HepG2 (cell line): ENCODE measurements around the gene AKNA. TPM values are rescaled to one million over a fixed set of nuclear protein-coding genes. Genes with fewer than 3 reads are reported as not detected.

ENCODE experiments used
- ATAC-seq: fragments of 200-7000 bp; cut with Tn5 transposase; 3 replicates; pipeline ENCODE4 v1.9.1; 2020; ENCODE audit warnings: mild to moderate bottlenecking, moderate library complexity
- BruUV-seq: library from RNA; stranded (reverse); fragments of 400-500 nt; replicated peaks from 2 replicates; lab custom pipeline; 2021; lab: Mats Ljungman, UMichigan
- CTCF ChIA-PET: fragments of 300-600 bp; formaldehyde crosslinking; extraction: SDS; loops from one replicate; lab custom pipeline; 2021; ENCODE audit warnings: low total read pairs, inconsistent platforms, low intra/inter-chr PET ratio; lab: Yijun Ruan, JAX
- POLR2A ChIA-PET: fragments of 350-600 bp; sonication (Branson Sonifier 250); formaldehyde crosslinking; loops from one replicate; lab custom pipeline; 2020; ENCODE audit warnings: antibody characterized with exemption, inconsistent platforms; lab: Yijun Ruan, JAX
- DNase-seq: peaks from one replicate; pipeline ENCODE4 v3.0.0-alpha.2; 2015; ENCODE audit warnings: low spot score
- FAIRE-seq: peaks from 3 replicates; lab custom pipeline; 2011; peaks lifted over from hg19 to GRCh38; lab: Jason Lieb, UNC
- H2AFZ ChIP-seq: one replicate; pipeline ENCODE4 v1.6.1; 2011; ENCODE audit warnings: low read length, inconsistent platforms
- H3K27ac ChIP-seq: fragments of 300-600 bp; 3 replicates; pipeline ENCODE4 v1.8.0; 2011; ENCODE audit warnings: mixed run types, mild to moderate bottlenecking, mixed read lengths, low read length, inconsistent platforms; ENCODE audit not compliant: insufficient read depth; ENCODE audit errors: extremely low read length
- H3K27me3 ChIP-seq, 2 experiments: fragments of 200-600 bp in 1 of 2; 2 replicates in 1 of 2; 3 replicates in 1 of 2; pipeline versions ENCODE4 v1.6.0 to v1.8.0; 2011; ENCODE audit warnings: low read length in 2 of 2, mild to moderate bottlenecking in 2 of 2, moderate library complexity in 2 of 2, inconsistent platforms in 1 of 2; ENCODE audit not compliant: insufficient read depth in 2 of 2, control insufficient read depth in 1 of 2
- H3K36me3 ChIP-seq, 2 experiments: fragments of 200-600 bp in 1 of 2; replicated peaks in 1 of 2; 2 replicates in 1 of 2; 3 replicates in 1 of 2; pipeline versions ENCODE4 v1.5.1 to v1.8.0; 2011; ENCODE audit warnings: low read length in 2 of 2, inconsistent platforms in 1 of 2; ENCODE audit not compliant: insufficient read depth in 2 of 2, control insufficient read depth in 1 of 2
- H3K4me1 ChIP-seq: 2 replicates; pipeline ENCODE4 v1.5.1; 2012; ENCODE audit warnings: low read length, inconsistent platforms; ENCODE audit not compliant: insufficient read depth
- H3K4me2 ChIP-seq: 2 replicates; pipeline ENCODE4 v1.6.0; 2011; ENCODE audit warnings: low read depth, low read length, inconsistent platforms
- H3K4me3 ChIP-seq, 3 experiments: fragments of 200-600 bp in 1 of 3; sonication (generic), shearing (Covaris generic) in 1 of 3; replicated peaks in 1 of 3; 2 replicates each; pipeline ENCODE4 v1.5.1; 2011 to 2016; ENCODE audit warnings: low read length in 3 of 3, inconsistent platforms in 2 of 3, low read depth in 2 of 3, mild to moderate bottlenecking in 2 of 3, control low read depth in 1 of 3, mixed read lengths in 1 of 3; ENCODE audit not compliant: insufficient read depth in 1 of 3
- H3K79me2 ChIP-seq: one replicate; pipeline ENCODE4 v1.6.1; 2011; ENCODE audit warnings: low read length, inconsistent platforms; ENCODE audit not compliant: insufficient read depth
- H3K9ac ChIP-seq: 2 replicates; pipeline ENCODE4 v1.6.0; 2011; ENCODE audit warnings: mild to moderate bottlenecking, low read depth, low read length, inconsistent platforms; ENCODE audit not compliant: insufficient read depth
- H3K9me3 ChIP-seq: 2 replicates; pipeline ENCODE4 v1.5.1; 2012; ENCODE audit warnings: mild to moderate bottlenecking, low read length
- H4K20me1 ChIP-seq: 2 replicates; pipeline ENCODE4 v1.6.0; 2011; ENCODE audit warnings: inconsistent platforms, mild to moderate bottlenecking, low read length, moderate library complexity; ENCODE audit not compliant: insufficient read depth
- BCL6 ChIP-seq: IDR thresholded peaks from 2 replicates; pipeline ENCODE4 v1.6.1; 2016; ENCODE audit warnings: missing genetic modification reagents, missing compliant biosample characterization
- CEBPB ChIP-seq: IDR thresholded peaks from 2 replicates; pipeline ENCODE4 v1.6.1; 2011; ENCODE audit warnings: low read depth, low read length, improper control_type of control experiment, borderline replicate concordance
- CEBPG ChIP-seq: IDR thresholded peaks from 2 replicates; pipeline ENCODE4 v1.6.1; 2016
- EP300 ChIP-seq, 3 experiments: sonication (generic) in 1 of 3; formaldehyde crosslinking in 1 of 3; IDR thresholded peaks; 2 replicates each; pipeline versions ENCODE4 v1.5.1 to v1.6.1; 2011 to 2020; ENCODE audit warnings: low read depth in 2 of 3, low read length in 2 of 3, borderline replicate concordance in 1 of 3, improper control_type of control experiment in 1 of 3, mild to moderate bottlenecking in 1 of 3, missing genetic modification reagents in 1 of 3, moderate library complexity in 1 of 3
- FOXA1 ChIP-seq, 2 experiments: fragments of 450-650 bp in 1 of 2; sonication (generic) in 1 of 2; formaldehyde crosslinking in 1 of 2; IDR thresholded peaks; 2 replicates each; pipeline versions ENCODE4 v1.4.0 to v1.6.1; 2016 to 2020; ENCODE audit warnings: missing genetic modification reagents in 1 of 2
- FOXA3 ChIP-seq: IDR thresholded peaks from 2 replicates; pipeline ENCODE4 v1.6.1; 2016; ENCODE audit warnings: missing genetic modification reagents, missing compliant biosample characterization
- FOXP1 ChIP-seq, 2 experiments: fragments of 450-650 bp in 1 of 2; IDR thresholded peaks; 2 replicates each; pipeline ENCODE4 v1.6.1; 2017 to 2018; ENCODE audit warnings: antibody characterized with exemption in 1 of 2
- GATA4 ChIP-seq: sonication (generic); IDR thresholded peaks from 2 replicates; pipeline ENCODE4 v1.6.1; 2016; ENCODE audit warnings: antibody characterized with exemption, low read depth, borderline replicate concordance
- GATAD2A ChIP-seq: IDR thresholded peaks from 2 replicates; pipeline ENCODE4 v1.6.1; 2016
- IRF2 ChIP-seq: IDR thresholded peaks from 2 replicates; pipeline ENCODE4 v1.6.1; 2018; ENCODE audit warnings: missing genetic modification reagents, missing compliant biosample characterization
- MIXL1 ChIP-seq: IDR thresholded peaks from 2 replicates; pipeline ENCODE4 v1.6.1; 2016
- SAP130 ChIP-seq: IDR thresholded peaks from 2 replicates; pipeline ENCODE4 v1.6.1; 2016; ENCODE audit warnings: low read depth
- SMC3 ChIP-seq: IDR thresholded peaks from 2 replicates; pipeline ENCODE4 v1.6.1; 2011; ENCODE audit warnings: low read length, improper control_type of control experiment
- ZNF24 ChIP-seq: fragments of 450-650 bp; IDR thresholded peaks from 2 replicates; pipeline ENCODE4 v1.6.1; 2017; ENCODE audit warnings: antibody characterized with exemption, mild to moderate bottlenecking
- ZNF552 ChIP-seq: sonication (generic); formaldehyde crosslinking; IDR thresholded peaks from 2 replicates; pipeline ENCODE4 v1.9.0; 2022; ENCODE audit warnings: missing genetic modification reagents, mild to moderate bottlenecking, borderline replicate concordance
- ZSCAN31 ChIP-seq: sonication (generic); formaldehyde crosslinking; IDR thresholded peaks from 2 replicates; pipeline ENCODE4 v1.5.0; 2020; ENCODE audit warnings: low read depth, mild to moderate bottlenecking, missing genetic modification reagents
- WGBS: methylation state at CpG from one replicate; pipeline ENCODE4 v1.1.6; 2017; ENCODE audit warnings: low lambda C conversion rate; 5-methylcytosine and 5-hydroxymethylcytosine counted together
- in situ Hi-C: cut with HindIII; loops from 2 replicates; pipeline ENCODE4 v1.10.0; 2017; ENCODE audit warnings: low pct_unique_long_range_greater_than_20kb; ENCODE audit not compliant: extremely low pct_ligation_motif_present
- intact Hi-C: fragments of 100-400 bp; cut with micrococcal nuclease; formaldehyde crosslinking; loops from one replicate; pipeline ENCODE4 v1.10.0; 2022; ENCODE audit not compliant: unreplicated experiment
- polyA plus RNA-seq, 8 experiments: library from polyadenylated mRNA; depleted of rRNA in 3 of 8; stranded (reverse) in 7 of 8; unstranded in 1 of 8; fragments of >200 nt; fragmentation: Illumina TruSeq in 4 of 8; extraction: Trizol in 4 of 8; gene quantifications; 2 replicates each; pipeline versions ENCODE4 v1.2.1 to v1.2.3, GENCODE V29; 2011 to 2016; ENCODE audit warnings: low read depth in 4 of 8, missing spikeins in 1 of 8, mixed read lengths in 1 of 8; ENCODE audit not compliant: insufficient read depth in 1 of 8
- total RNA-seq, 5 experiments: library from RNA; depleted of rRNA; stranded (reverse); fragments of >200 nt; fragmentation: Illumina TruSeq; extraction: Trizol; gene quantifications; 2 replicates each; pipeline ENCODE4 v1.2.3, GENCODE V29; 2016; ENCODE audit warnings: low read depth in 1 of 5
- TF ChIP-seq, protein P1 (sequence below): sonication (generic); formaldehyde crosslinking; IDR thresholded peaks from 2 replicates; pipeline ENCODE4 v1.5.0; 2020; ENCODE audit warnings: missing genetic modification reagents
- TF ChIP-seq, protein P2 (sequence below): IDR thresholded peaks from 2 replicates; pipeline ENCODE4 v1.4.0; 2020; ENCODE audit warnings: mild to moderate bottlenecking, missing genetic modification reagents

AKNA gene
- total and polyA plus RNA-seq, 2 of the 13 experiments (the other 11 are each of a cell fraction or from before 2014, with no cell fraction given), result 3.0 to 3.1 TPM

DNA sequence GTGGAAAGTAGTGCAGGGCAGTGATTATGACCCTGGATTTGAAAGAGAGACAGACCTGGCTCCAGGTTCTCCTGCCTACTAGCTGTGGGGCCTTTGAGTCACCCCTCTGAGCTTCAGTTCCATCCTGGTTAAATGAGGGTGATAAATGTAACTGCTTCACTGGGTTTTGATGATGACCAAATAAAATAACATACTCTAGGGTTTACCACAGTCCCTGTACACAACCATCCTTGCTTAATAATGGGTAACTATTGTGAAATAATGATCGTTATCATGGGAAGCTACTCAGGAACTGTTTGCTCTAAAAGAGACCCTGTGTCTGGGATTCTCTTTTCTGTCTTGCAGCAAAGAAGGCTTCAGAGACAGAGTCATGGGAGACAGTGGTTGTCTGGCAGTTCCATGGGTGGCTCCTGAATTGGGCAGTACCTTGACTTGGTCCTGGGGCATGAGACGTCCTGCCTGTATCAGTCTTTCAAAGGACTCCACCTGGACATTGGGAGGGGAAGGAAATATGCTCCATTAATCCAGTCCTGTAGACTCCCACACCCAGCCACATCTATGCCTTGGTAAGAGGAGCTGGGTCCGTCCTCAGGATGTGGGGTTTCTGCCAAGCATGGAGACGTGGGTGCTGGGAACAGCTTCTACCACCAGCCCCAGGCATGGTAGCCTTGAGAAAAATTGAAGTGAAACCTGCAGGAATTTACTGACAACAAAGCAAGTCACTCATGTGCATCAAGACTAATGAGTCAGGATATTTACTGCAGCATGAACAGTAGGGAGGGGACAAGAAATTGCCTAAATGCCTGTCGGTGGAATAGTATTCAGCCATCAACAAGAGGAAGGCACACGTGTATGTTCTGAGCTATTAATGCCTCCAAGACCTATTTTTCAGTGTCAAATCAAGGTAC lies 23.4 kb downstream of the AKNA start:
- ChIA-PET CTCF (no interaction called here), POLR2A (no interaction called here)
- H3K79me2 ChIP-seq, result no peaks in the 10 kb centered on the region
- in situ Hi-C loops, result no loop called here
- H4K20me1 ChIP-seq, result no peaks in the 10 kb centered on the region
- intact Hi-C loops, result no loop called here
- peak; percentile 58 for ATAC-seq
- H3K9me3 ChIP-seq, result no peaks in the 10 kb centered on the region
- no peak overlapping the region for H3K4me2 ChIP-seq
- H3K27ac ChIP-seq, result no peak overlapping the region
- H2AFZ ChIP-seq, result no peak overlapping the region
- H3K36me3 ChIP-seq, result peaks cover 0 to 35% of the 10 kb centered on the region in 2 experiments; a peak in 3 of 5 replicates
- peaks cover 14% of the 10 kb centered on the region for H3K4me1 ChIP-seq
- no peaks in the 10 kb centered on the region for H3K27me3 ChIP-seq
- H3K4me3 ChIP-seq, result no peak overlapping the region
- WGBS, result 56% methylated on average over 3 of the region's 6 CpGs
- no TSS peak for BruUV-seq
- H3K9ac ChIP-seq, result no peak overlapping the region
- peak; percentile 72 for FAIRE-seq
- peak; percentile 57 for DNase-seq
- TF ChIP-seq ZNF552 (CRISPR knock-in tag) (no peak), ZNF24 (0 out of 2 replicates have a peak, but pooled peaks have one; percentile 33), EP300 (IDR thresholded peaks at IDR 0.05; ENCODE audit: low read depth in 2 of 2, low read length in 2 of 2) (peak in 1 of 2 experiments; percentile 77; a peak in 1 of 4 replicates), EP300 (CRISPR knock-in tag; IDR thresholded peaks at IDR 0.05; ENCODE audit: borderline replicate concordance) (no peak), GATA4 (no peak), FOXA1 (IDR thresholded peaks at IDR 0.05) (no peak), FOXA1 (CRISPR knock-in tag; IDR thresholded peaks at IDR 0.05) (peak; percentile 28; the same call in 1 of the 2 replicates), CEBPB (peak; percentile 98), FOXP1 (IDR thresholded peaks at IDR 0.05) (no peak), FOXP1 (CRISPR knock-in tag; IDR thresholded peaks at IDR 0.05) (peak; percentile 45; the same call in 1 of the 2 replicates), BCL6 (CRISPR knock-in tag) (peak; percentile 17; the same call in 1 of the 2 replicates), GATAD2A (peak; percentile 77), FOXA3 (CRISPR knock-in tag) (peak; percentile 63), SMC3 (peak; percentile 22; the same call in 1 of the 2 replicates), IRF2 (CRISPR knock-in tag) (no peak), CEBPG (peak; percentile 98), MIXL1 (CRISPR knock-in tag) (0 out of 2 replicates have a peak, but pooled peaks have one; percentile 12), SAP130 (0 out of 2 replicates have a peak, but pooled peaks have one; percentile 18), ZSCAN31 (CRISPR knock-in tag) (no peak)
- TF ChIP-seq, protein P1, sequence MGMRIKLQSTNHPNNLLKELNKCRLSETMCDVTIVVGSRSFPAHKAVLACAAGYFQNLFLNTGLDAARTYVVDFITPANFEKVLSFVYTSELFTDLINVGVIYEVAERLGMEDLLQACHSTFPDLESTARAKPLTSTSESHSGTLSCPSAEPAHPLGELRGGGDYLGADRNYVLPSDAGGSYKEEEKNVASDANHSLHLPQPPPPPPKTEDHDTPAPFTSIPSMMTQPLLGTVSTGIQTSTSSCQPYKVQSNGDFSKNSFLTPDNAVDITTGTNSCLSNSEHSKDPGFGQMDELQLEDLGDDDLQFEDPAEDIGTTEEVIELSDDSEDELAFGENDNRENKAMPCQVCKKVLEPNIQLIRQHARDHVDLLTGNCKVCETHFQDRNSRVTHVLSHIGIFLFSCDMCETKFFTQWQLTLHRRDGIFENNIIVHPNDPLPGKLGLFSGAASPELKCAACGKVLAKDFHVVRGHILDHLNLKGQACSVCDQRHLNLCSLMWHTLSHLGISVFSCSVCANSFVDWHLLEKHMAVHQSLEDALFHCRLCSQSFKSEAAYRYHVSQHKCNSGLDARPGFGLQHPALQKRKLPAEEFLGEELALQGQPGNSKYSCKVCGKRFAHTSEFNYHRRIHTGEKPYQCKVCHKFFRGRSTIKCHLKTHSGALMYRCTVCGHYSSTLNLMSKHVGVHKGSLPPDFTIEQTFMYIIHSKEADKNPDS, result peak; percentile 81; the same call in 1 of the 2 replicates
- TF ChIP-seq, protein P2, sequence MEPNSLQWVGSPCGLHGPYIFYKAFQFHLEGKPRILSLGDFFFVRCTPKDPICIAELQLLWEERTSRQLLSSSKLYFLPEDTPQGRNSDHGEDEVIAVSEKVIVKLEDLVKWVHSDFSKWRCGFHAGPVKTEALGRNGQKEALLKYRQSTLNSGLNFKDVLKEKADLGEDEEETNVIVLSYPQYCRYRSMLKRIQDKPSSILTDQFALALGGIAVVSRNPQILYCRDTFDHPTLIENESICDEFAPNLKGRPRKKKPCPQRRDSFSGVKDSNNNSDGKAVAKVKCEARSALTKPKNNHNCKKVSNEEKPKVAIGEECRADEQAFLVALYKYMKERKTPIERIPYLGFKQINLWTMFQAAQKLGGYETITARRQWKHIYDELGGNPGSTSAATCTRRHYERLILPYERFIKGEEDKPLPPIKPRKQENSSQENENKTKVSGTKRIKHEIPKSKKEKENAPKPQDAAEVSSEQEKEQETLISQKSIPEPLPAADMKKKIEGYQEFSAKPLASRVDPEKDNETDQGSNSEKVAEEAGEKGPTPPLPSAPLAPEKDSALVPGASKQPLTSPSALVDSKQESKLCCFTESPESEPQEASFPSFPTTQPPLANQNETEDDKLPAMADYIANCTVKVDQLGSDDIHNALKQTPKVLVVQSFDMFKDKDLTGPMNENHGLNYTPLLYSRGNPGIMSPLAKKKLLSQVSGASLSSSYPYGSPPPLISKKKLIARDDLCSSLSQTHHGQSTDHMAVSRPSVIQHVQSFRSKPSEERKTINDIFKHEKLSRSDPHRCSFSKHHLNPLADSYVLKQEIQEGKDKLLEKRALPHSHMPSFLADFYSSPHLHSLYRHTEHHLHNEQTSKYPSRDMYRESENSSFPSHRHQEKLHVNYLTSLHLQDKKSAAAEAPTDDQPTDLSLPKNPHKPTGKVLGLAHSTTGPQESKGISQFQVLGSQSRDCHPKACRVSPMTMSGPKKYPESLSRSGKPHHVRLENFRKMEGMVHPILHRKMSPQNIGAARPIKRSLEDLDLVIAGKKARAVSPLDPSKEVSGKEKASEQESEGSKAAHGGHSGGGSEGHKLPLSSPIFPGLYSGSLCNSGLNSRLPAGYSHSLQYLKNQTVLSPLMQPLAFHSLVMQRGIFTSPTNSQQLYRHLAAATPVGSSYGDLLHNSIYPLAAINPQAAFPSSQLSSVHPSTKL (CRISPR knock-in tag), result peak; percentile 53; the same call in 1 of the 2 replicates
